CD14-positive monocyte (primary cell): ENCODE results near the gene NKX6-2. TPM values are rescaled to one million over a fixed set of nuclear protein-coding genes. Genes with fewer than 3 reads are reported as not detected.

ENCODE experiments used
- DNase-seq, 3 donors: peaks; one replicate each; pipeline ENCODE4 v3.0.0-alpha.2; 2011 to 2022
- H2AFZ ChIP-seq: 2 replicates; pipeline ENCODE4 v1.6.0; 2012; ENCODE audit warnings: mild to moderate bottlenecking, low read depth, low read length, inconsistent platforms; ENCODE audit not compliant: insufficient read depth, poor library complexity, severe bottlenecking
- H3K27ac ChIP-seq, 2 donors: 1 replicate in 1 of 2; 2 replicates in 1 of 2; pipeline ENCODE4 v1.5.1; 2012 to 2013; ENCODE audit warnings: low read length in 2 of 2, control low read depth in 1 of 2, inconsistent platforms in 1 of 2, low read depth in 1 of 2, mild to moderate bottlenecking in 1 of 2
- H3K27me3 ChIP-seq, 2 donors: one replicate each; pipeline versions ENCODE4 v1.6.0 to v1.6.1; 2011 to 2013; ENCODE audit warnings: low read length in 2 of 2; ENCODE audit not compliant: control insufficient read depth in 2 of 2, insufficient read depth in 2 of 2
- H3K36me3 ChIP-seq, 2 donors: replicated peaks in 1 of 2; 1 replicate in 1 of 2; 2 replicates in 1 of 2; pipeline versions ENCODE4 v1.5.1 to v1.6.1; 2012 to 2013; ENCODE audit warnings: low read length in 2 of 2, control low read depth in 1 of 2, inconsistent platforms in 1 of 2, mild to moderate bottlenecking in 1 of 2; ENCODE audit not compliant: insufficient read depth in 2 of 2, control insufficient read depth in 1 of 2
- H3K4me1 ChIP-seq, 2 donors: 1 replicate in 1 of 2; 2 replicates in 1 of 2; pipeline versions ENCODE4 v1.5.1 to v1.6.1; 2012 to 2013; ENCODE audit warnings: low read length in 2 of 2, control low read depth in 1 of 2, inconsistent platforms in 1 of 2, mild to moderate bottlenecking in 1 of 2, moderate library complexity in 1 of 2; ENCODE audit not compliant: insufficient read depth in 2 of 2, control insufficient read depth in 1 of 2
- H3K4me2 ChIP-seq: replicated peaks from 2 replicates; pipeline ENCODE3; 2012; ENCODE audit warnings: low read length, moderate library complexity, mild to moderate bottlenecking; ENCODE audit not compliant: poor library complexity, severe bottlenecking; ENCODE audit errors: extremely low read depth
- H3K4me3 ChIP-seq, 3 experiments: fragments of 200-600 bp in 1 of 3; sonication (generic) in 1 of 3; replicated peaks in 1 of 3; 1 replicate in 2 of 3; 2 replicates in 1 of 3; pipeline ENCODE4 v1.5.1; 2011 to 2013; ENCODE audit warnings: low read length in 3 of 3, mild to moderate bottlenecking in 3 of 3, control low read depth in 2 of 3, low read depth in 2 of 3, inconsistent platforms in 1 of 3, moderate library complexity in 1 of 3
- H3K79me2 ChIP-seq: 2 replicates; pipeline ENCODE4 v1.6.0; 2012; ENCODE audit warnings: mild to moderate bottlenecking, control low read depth, inconsistent platforms, low read length, moderate library complexity; ENCODE audit not compliant: insufficient read depth
- H3K9ac ChIP-seq: 2 replicates; pipeline ENCODE4 v1.6.0; 2017; ENCODE audit warnings: low read length, mild to moderate bottlenecking; ENCODE audit not compliant: insufficient read depth, poor library complexity, severe bottlenecking
- H3K9me3 ChIP-seq, 2 donors: replicated peaks in 1 of 2; 1 replicate in 1 of 2; 2 replicates in 1 of 2; pipeline versions ENCODE4 v1.5.1 to v1.6.1; 2012 to 2013; ENCODE audit warnings: low read length in 2 of 2, control low read depth in 1 of 2; ENCODE audit not compliant: control insufficient read depth in 1 of 2, insufficient read depth in 1 of 2
- H4K20me1 ChIP-seq: 2 replicates; pipeline ENCODE4 v1.6.0; 2012; ENCODE audit warnings: mild to moderate bottlenecking, low read length, control low read depth, moderate library complexity; ENCODE audit not compliant: insufficient read depth
- H3K27ac Mint-ChIP-seq, 7 donors: one replicate each; pipeline ENCODE4 v1.8.0; 2020; ENCODE audit warnings: mild to moderate bottlenecking in 7 of 7, mixed read lengths in 7 of 7, moderate library complexity in 6 of 7, inconsistent platforms in 2 of 7
- H3K27me3 Mint-ChIP-seq, 3 donors: one replicate each; pipeline ENCODE4 v1.8.0; 2021 to 2022; ENCODE audit warnings: low read depth in 3 of 3, mild to moderate bottlenecking in 3 of 3, mixed read lengths in 3 of 3, moderate library complexity in 3 of 3, inconsistent platforms in 1 of 3
- H3K36me3 Mint-ChIP-seq, 2 donors: one replicate each; pipeline ENCODE4 v1.8.0; 2020; ENCODE audit warnings: mixed read lengths in 2 of 2, inconsistent platforms in 1 of 2, mild to moderate bottlenecking in 1 of 2
- H3K4me1 Mint-ChIP-seq: one replicate; pipeline ENCODE4 v1.8.0; 2020; ENCODE audit warnings: mild to moderate bottlenecking, mixed read lengths
- H3K4me3 Mint-ChIP-seq, 2 donors: one replicate each; pipeline ENCODE4 v1.8.0; 2020; ENCODE audit warnings: mild to moderate bottlenecking in 2 of 2, mixed read lengths in 2 of 2, moderate library complexity in 1 of 2
- H3K9me3 Mint-ChIP-seq, 7 donors: one replicate each; pipeline ENCODE4 v1.8.0; 2020 to 2022; ENCODE audit warnings: mixed read lengths in 7 of 7, mild to moderate bottlenecking in 6 of 7, moderate library complexity in 6 of 7, inconsistent platforms in 2 of 7
- CTCF ChIP-seq: fragments of 200-600 bp; IDR thresholded peaks from one replicate; pipeline ENCODE4 v1.8.0; 2022; ENCODE audit warnings: antibody characterized with exemption, mild to moderate bottlenecking
- WGBS: methylation state at CpG from one replicate; pipeline ENCODE4 v1.1.5; 2013; ENCODE audit warnings: missing lambda C conversion rate; ENCODE audit not compliant: insufficient coverage; 5-methylcytosine and 5-hydroxymethylcytosine counted together
- intact Hi-C, 2 donors: fragments of 100-400 bp; cut with micrococcal nuclease; formaldehyde crosslinking; loops; one replicate each; pipeline versions ENCODE4 v1.15.0 to v1.15.1; 2023
- polyA plus RNA-seq, 3 donors: library from polyadenylated mRNA; depleted of rRNA in 1 of 3; unstranded in 2 of 3; stranded (reverse) in 1 of 3; fragments of 300-500 nt in 2 of 3; fragments of >200 nt in 1 of 3; fragmentation: Illumina TruSeq in 2 of 3; gene quantifications; 1 replicate in 2 of 3; 2 replicates in 1 of 3; pipeline ENCODE4 v1.2.3, GENCODE V29; 2012 to 2021

The NKX6-2 gene
- polyA plus RNA-seq, 3 donors, result not detected

DNA sequence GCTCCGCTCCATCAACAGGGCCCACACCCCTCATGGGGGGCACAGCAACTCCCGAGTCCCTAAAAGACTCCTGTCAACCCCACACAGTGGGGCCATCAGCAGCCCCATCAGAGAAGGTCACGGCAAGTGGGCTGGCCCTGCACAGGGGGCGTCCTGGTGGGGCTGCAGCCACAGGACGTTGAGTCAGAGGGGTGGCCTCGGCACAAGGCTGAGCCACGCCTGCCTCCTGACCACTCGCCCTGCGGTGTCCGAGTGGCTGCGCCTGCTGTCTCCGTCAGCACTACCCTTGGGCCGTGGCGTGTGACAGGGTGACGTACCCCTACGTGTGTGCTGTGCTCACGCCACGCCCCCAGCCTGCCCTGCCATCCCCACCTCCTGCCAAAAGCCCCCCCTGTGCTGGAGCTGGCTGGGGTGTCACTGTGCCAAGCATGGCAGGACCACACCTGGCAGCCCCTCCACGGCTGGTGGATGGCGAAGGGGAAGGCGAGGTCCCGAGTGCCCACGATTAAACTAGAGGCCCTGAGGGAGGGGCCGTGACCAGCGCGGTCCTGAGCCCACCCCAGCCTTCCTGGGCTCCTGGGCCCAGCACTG lies 26.0 kb upstream of the NKX6-2 start:
- Histone ChIP-seq H3K36me3 (no peaks in the 10 kb centered on the region), H3K27ac (no peak overlapping the region), H3K4me3 (no peak overlapping the region), H3K4me1 (no peaks in the 10 kb centered on the region), H2AFZ (no peak overlapping the region), H3K9ac (no peak overlapping the region), H4K20me1 (no peaks in the 10 kb centered on the region), H3K9me3 (no peaks in the 10 kb centered on the region), H3K79me2 (no peaks in the 10 kb centered on the region), H3K27me3 (no peaks in the 10 kb centered on the region), H3K4me2 (no peak overlapping the region)
- intact Hi-C loops, result no loop called here
- Mint-ChIP-seq H3K27ac (no peak overlapping the region), H3K36me3 (no peaks in the 10 kb centered on the region), H3K4me1 (no peaks in the 10 kb centered on the region), H3K4me3 (no peak overlapping the region), H3K27me3 (peaks cover 0 to 12% (median 8%) of the 10 kb centered on the region in 3 donors), H3K9me3 (peaks cover 0 to 1% (median 0%) of the 10 kb centered on the region in 7 donors)
- no peak for TF ChIP-seq CTCF
- WGBS, result 91% methylated on average over 24 of the region's 26 CpGs
- DNase-seq, result peak in 1 of 3 donors; percentile 2

GRCh38 chr10:132810807-132811700 lies 25.1 kb upstream of the NKX6-2 start:
- intact Hi-C loops, result no loop called here
- no peak for TF ChIP-seq CTCF
- no peak overlapping the region for H2AFZ ChIP-seq
- Mint-ChIP-seq H3K4me3 (no peak overlapping the region), H3K9me3 (peaks cover 0 to 1% (median 0%) of the 10 kb centered on the region in 7 donors), H3K4me1 (no peaks in the 10 kb centered on the region), H3K27me3 (peaks cover 0 to 12% (median 1%) of the 10 kb centered on the region in 3 donors), H3K36me3 (no peaks in the 10 kb centered on the region), H3K27ac (no peak overlapping the region)
- H3K4me1 ChIP-seq, result no peaks in the 10 kb centered on the region
- H3K4me3 ChIP-seq, result no peak overlapping the region
- DNase-seq, result peak in 1 of 3 donors; percentile 3
- no peaks in the 10 kb centered on the region for H3K36me3 ChIP-seq
- no peaks in the 10 kb centered on the region for H3K27me3 ChIP-seq
- no peak overlapping the region for H3K4me2 ChIP-seq
- no peaks in the 10 kb centered on the region for H3K79me2 ChIP-seq
- WGBS, result 78% methylated on average over 24 of the region's 33 CpGs
- no peak overlapping the region for H3K27ac ChIP-seq
- H3K9me3 ChIP-seq, result no peaks in the 10 kb centered on the region
- H4K20me1 ChIP-seq, result no peaks in the 10 kb centered on the region
- no peak overlapping the region for H3K9ac ChIP-seq
